Measurements from ENCODE around the gene GTF2A1L. TPM values are rescaled to one million over a fixed set of nuclear protein-coding genes. Genes with fewer than 3 reads are reported as not detected.

GTF2A1L gene
- total RNA-seq, 3 donors from 2014 or later, result 0.29 to 2.9 TPM; not detected in 1

DNA sequence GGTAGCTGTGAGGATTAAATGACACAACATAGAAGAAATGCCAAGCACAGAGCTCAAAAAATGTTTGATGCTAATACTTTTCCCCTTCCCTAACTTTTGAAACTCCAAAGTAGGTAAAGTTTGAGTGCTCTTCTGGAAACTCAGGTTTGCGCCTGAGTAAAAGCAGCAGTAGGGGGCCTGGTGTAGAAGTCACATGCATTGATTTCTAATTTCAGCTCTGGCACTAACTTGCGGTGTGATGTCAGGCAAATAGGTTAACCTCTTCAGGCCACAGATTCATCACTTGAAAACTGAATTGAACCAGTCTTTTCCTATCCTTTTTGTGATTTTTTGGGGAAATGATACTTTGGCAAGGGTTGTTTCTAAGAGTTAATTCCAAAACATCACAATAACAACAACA lies 110.6 kb downstream of the GTF2A1L start:
- no peak overlapping the region for H3K27ac ChIP-seq
- no peaks in the 10 kb centered on the region for H3K9me3 ChIP-seq
- no peaks in the 10 kb centered on the region for H3K4me1 ChIP-seq
- DNase-seq (ENCODE audit: low spot score in 2 of 2), result no peak
- no peak overlapping the region for H3K4me3 ChIP-seq
- H3K36me3 ChIP-seq, result no peaks in the 10 kb centered on the region
- intact Hi-C loops (cut with DNase I; ENCODE audit: low total_unique reads), result no loop called here
- TF ChIP-seq, protein P1, sequence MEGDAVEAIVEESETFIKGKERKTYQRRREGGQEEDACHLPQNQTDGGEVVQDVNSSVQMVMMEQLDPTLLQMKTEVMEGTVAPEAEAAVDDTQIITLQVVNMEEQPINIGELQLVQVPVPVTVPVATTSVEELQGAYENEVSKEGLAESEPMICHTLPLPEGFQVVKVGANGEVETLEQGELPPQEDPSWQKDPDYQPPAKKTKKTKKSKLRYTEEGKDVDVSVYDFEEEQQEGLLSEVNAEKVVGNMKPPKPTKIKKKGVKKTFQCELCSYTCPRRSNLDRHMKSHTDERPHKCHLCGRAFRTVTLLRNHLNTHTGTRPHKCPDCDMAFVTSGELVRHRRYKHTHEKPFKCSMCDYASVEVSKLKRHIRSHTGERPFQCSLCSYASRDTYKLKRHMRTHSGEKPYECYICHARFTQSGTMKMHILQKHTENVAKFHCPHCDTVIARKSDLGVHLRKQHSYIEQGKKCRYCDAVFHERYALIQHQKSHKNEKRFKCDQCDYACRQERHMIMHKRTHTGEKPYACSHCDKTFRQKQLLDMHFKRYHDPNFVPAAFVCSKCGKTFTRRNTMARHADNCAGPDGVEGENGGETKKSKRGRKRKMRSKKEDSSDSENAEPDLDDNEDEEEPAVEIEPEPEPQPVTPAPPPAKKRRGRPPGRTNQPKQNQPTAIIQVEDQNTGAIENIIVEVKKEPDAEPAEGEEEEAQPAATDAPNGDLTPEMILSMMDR (IDR thresholded peaks at IDR 0.05), result no peak
- TF ChIP-seq POLR2A (IDR thresholded peaks at IDR 0.05) (no peak), POLR2AphosphoS5 (IDR thresholded peaks at IDR 0.05) (no peak)
- H3K27me3 ChIP-seq, result no peaks in the 10 kb centered on the region

DNA sequence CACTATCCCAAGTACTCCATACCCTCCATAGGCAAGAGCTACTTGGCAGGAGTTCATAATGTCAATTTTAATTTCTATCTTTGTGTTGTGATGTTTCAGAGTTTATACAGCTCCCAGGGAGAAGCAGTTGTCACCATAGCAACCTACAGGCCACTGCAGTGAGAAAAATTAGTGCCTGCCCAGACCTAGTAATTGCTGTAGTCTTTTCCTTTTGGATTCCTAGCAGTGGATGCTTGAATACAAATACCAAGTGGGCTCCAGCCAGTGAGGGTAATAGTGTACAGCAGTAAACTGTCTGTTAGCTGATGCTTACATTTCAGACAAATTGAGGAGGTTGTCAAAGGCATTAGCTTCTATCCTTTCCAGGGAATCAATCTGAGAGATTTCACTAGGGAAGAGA lies 111.2 kb downstream of the GTF2A1L start:
- no peak for DNase-seq (ENCODE audit: low spot score in 2 of 2)
- no peaks in the 10 kb centered on the region for H3K27me3 ChIP-seq
- no peak for TF ChIP-seq POLR2AphosphoS5 (IDR thresholded peaks at IDR 0.05)
- TF ChIP-seq, protein P1 (IDR thresholded peaks at IDR 0.05), result no peak
- no peak for TF ChIP-seq POLR2A (IDR thresholded peaks at IDR 0.05)
- no peaks in the 10 kb centered on the region for H3K9me3 ChIP-seq
- H3K4me3 ChIP-seq, result no peak overlapping the region
- no peaks in the 10 kb centered on the region for H3K4me1 ChIP-seq
- H3K27ac ChIP-seq, result no peak overlapping the region
- intact Hi-C loops (cut with DNase I; ENCODE audit: low total_unique reads), result no loop called here
- no peaks in the 10 kb centered on the region for H3K36me3 ChIP-seq

Other genes with a start within 250 kb of the GTF2A1L start
- gene PPP1R21, start 177.1 kb upstream of the GTF2A1L start, total RNA-seq, result 10 to 100 TPM; 26.5 to 37.0 (median 36.4) TPM
- 10 to 100 TPM; 21.7 to 45.6 (median 35.1) TPM for gene STON1, start 87.7 kb upstream of the GTF2A1L start, total RNA-seq
- gene LHCGR, start 137.9 kb downstream of the GTF2A1L start, total RNA-seq, result under 1 TPM; 0.29 to 0.66 (median 0.64) TPM

Data from breast epithelium (tissue), 4 donors.